NCI-H774 (cell line): ENCODE data around the gene SNAPC2.

Experiments used
- DNase-seq: peaks from one replicate; lab custom pipeline; 2025; lab: John Stamatoyannopoulos, UW

The SNAPC2 gene

DNA sequence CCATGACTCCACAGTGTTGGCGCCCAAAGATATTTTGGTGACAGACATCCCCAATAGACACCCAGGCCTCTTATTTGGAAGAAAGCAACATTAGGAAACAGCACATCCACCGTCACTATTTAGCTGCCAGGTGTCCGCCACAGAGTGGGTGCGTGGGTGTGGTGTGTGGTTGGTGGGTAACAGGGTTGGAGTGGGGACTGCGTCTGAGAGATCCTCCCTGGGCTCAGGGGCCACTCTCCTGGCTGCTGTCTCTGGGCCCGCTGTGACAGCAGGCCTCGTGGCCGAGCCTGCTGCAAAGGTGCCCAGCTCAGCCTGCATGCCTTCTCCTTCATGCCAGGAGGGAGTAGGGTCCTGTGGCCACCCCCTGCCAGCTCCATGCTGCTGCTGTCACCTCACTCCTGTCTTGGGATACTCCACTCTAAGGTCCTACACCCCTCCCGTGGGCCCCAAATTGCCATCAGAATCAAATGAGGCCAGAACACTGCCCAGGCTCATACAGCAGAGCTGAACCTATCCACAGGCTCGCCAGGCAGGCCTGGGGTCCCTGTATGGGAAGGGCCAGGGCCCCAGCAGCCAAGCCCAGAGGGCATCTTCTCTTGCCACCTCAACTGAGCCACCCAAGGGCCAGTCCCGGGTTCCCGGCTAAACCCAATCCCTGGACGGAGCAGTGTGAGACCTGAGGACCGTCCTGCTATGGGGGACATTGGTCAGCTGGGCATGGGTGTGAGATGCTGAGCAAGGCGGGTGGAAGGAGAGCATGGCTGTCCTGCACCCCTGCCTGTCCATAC is 48.1 kb downstream of the SNAPC2 start:
- no peak for DNase-seq

DNA sequence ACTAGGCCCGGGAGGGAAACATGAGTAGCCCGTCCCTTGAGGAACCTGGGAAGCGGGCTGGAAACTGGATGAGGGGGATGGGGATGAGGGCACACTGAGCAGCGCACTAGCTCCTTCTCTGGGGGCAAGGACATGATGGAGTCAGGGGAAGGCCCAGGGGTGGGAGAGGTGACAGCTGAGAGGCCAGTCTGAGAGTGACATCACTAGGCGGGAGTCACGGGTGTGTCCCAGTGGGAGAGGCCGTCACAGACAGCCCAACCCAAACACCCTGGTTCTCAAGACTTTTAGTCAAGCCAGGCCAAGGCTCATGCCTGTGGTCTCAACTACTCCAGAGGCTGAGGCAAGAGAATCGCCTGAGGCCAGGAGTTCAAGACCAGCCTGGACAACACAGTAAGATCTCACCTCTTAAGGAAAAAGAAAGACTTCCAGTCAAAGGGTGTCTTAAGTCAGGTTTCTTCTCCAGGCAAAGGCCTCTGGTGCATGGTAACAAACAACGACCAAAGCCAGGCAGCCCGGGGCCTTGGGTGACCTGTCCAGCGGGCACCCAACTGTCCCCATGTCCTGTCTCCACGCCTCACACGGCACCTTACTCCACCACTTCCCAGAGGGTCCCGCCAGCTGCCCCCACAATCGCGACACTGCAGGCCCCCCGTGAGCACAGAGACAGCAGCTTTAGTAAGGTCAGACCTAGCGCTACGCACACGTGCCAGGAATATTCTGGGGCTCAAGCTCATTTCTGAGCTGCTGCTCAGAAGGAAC is 48.8 kb downstream of the SNAPC2 start:
- no peak for DNase-seq

DNA sequence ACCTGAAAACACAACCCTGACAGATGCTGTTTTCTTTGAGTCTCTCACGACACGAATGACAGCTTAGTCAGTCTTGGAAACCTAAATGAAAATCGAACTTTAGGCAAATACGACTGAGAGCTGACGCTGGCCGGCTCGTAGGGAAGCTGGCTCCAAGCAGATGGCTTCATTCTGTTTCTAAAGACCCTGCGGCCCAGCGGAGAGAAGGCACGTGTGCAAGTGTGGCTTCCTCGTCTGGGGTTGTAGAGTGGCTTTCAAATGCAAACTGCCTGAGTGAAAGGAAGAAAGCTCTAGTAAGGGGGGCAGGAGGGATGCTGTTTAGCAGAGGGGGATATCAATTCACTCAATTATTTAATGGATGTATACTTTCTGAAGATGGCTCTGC is 49.4 kb downstream of the SNAPC2 start:
- DNase-seq, result no peak

GRCh38 chr19:7970716-7971448 is 50.7 kb downstream of the SNAPC2 start:
- no peak for DNase-seq

DNA sequence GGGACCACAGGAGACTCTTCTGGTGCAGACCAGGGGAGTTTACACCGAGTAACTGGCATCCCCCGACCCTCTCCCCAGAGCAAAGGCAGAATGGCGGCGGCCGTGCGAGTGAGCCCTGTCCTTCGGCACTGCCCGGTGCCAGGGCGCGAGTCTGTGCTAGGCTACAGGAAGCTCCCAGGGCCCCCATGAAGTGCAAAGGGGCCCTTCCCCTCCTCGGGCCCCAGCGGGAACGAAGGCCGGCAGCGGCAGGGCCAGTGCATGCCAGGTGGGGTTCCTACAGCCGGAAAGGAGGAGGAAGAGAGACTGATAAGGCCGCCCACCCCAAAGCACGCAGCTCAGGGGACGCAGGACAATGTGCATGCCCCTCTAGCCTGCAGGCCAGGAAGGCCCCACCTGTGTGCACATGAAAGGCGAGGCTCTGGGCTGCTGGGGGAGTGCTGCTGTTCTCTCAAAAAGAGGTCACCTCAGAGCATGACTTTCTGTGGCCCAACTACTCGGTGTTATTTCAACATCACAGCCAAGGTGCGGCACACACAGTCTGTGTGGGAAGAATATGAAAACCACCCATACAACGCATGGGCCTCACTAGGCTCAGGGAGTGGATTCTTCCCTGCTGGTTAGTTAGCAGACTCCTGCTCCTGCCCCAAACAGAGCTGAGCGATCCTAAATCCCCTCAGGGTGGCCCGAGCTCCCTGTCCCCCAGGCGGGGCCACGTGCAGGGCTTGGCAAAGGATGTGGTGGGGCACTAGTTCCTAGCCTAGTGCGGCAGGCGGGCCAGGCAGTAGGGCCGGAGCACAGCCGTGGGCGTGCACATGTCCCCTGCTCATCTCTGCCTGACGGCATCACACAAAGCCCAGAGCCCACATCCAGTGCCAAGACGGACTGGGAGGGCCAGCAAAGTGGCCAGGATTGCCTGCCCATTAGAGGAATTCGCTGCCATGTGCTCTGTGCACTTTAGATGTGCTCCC is 51.7 kb downstream of the SNAPC2 start:
- DNase-seq, result no peak
